Lung (tissue), 12 donors: ENCODE measurements around the gene MTPN. TPM values are rescaled to one million over a fixed set of nuclear protein-coding genes. Genes with fewer than 3 reads are reported as not detected.

Experiments used
- ATAC-seq: fragments of 200-7000 bp; cut with Tn5 transposase; one replicate; pipeline ENCODE4 v1.9.1; 2020; ENCODE audit warnings: moderate number of reproducible peaks; ENCODE audit not compliant: insufficient read depth, low FRiP score
- DNase-seq, 3 donors: peaks; one replicate each; pipeline ENCODE4 v3.0.0-alpha.2; 2013 to 2017
- H3K27ac ChIP-seq, 2 donors: one replicate each; pipeline ENCODE4 v1.5.1; 2013; ENCODE audit warnings: mild to moderate bottlenecking in 2 of 2, moderate library complexity in 2 of 2, control low read depth in 1 of 2, inconsistent platforms in 1 of 2, low read depth in 1 of 2, low read length in 1 of 2
- H3K27me3 ChIP-seq, 3 donors: one replicate each; pipeline ENCODE4 v1.5.1; 2013; ENCODE audit warnings: low read length in 2 of 3; ENCODE audit not compliant: control insufficient read depth in 3 of 3, insufficient read depth in 3 of 3
- H3K36me3 ChIP-seq, 4 donors: one replicate each; pipeline ENCODE4 v1.5.1; 2013; ENCODE audit warnings: low read length in 4 of 4, mild to moderate bottlenecking in 1 of 4, moderate library complexity in 1 of 4; ENCODE audit not compliant: control insufficient read depth in 4 of 4, insufficient read depth in 4 of 4
- H3K4me1 ChIP-seq, 5 donors: one replicate each; pipeline ENCODE4 v1.5.1; 2013; ENCODE audit warnings: low read length in 5 of 5, mild to moderate bottlenecking in 2 of 5, moderate library complexity in 1 of 5; ENCODE audit not compliant: control insufficient read depth in 5 of 5, insufficient read depth in 5 of 5
- H3K4me3 ChIP-seq: one replicate; pipeline ENCODE4 v1.5.1; 2013; ENCODE audit warnings: mild to moderate bottlenecking, control low read depth, moderate library complexity
- H3K9ac ChIP-seq, 2 donors: one replicate each; pipeline ENCODE4 v1.5.1; 2013; ENCODE audit warnings: low read length in 2 of 2, control low read depth in 1 of 2; ENCODE audit not compliant: insufficient read depth in 1 of 2
- H3K9me3 ChIP-seq, 4 donors: one replicate each; pipeline ENCODE4 v1.5.1; 2013; ENCODE audit warnings: low read length in 3 of 4, mild to moderate bottlenecking in 1 of 4, moderate library complexity in 1 of 4; ENCODE audit not compliant: control insufficient read depth in 4 of 4, insufficient read depth in 3 of 4
- CTCF ChIP-seq: IDR thresholded peaks from 2 replicates; pipeline ENCODE4 v1.5.1; 2012; ENCODE audit warnings: mild to moderate bottlenecking; ENCODE audit errors: control extremely low read depth, extremely low read depth
- WGBS, 2 donors: extraction: QIAGEN DNeasy Blood & Tissue Kit; methylation state at CpG; one replicate each; pipeline ENCODE4 v1.1.7; 2013; 5-methylcytosine and 5-hydroxymethylcytosine counted together
- polyA plus RNA-seq, 2 donors: library from polyadenylated mRNA; stranded (reverse); fragments of 200-250 nt; gene quantifications; one replicate each; pipeline ENCODE4 v1.2.1, GENCODE V29; 2013
- total RNA-seq, 2 donors: library from RNA; depleted of rRNA in 1 of 2; stranded (reverse); fragments of >200 nt in 1 of 2; gene quantifications; one replicate each; pipeline ENCODE4 v1.2.1, GENCODE V29; 2014 to 2021
- donor health status: control.
- donor health status: control.
- donor health status: Bipolar disorder and iron deficiency.
- donor health status: healthy.
- donor health status: DM: yes; HTN: yes; CAD: no.

The MTPN gene
- total and polyA plus RNA-seq, 4 donors, result 32.9 to 116 (median 105) TPM

- Histone ChIP-seq H3K27me3 (no peaks in the 10 kb centered on the region), H3K9ac (no peak overlapping the region), H3K27ac (no peak overlapping the region), H3K9me3 (no peaks in the 10 kb centered on the region), H3K4me1 (peaks cover 0 to 13% (median 0%) of the 10 kb centered on the region in 5 donors), H3K4me3 (no peak overlapping the region), H3K36me3 (no peaks in the 10 kb centered on the region)
- no peak for ATAC-seq
- DNase-seq, result no peak
- TF ChIP-seq CTCF, result no peak
- WGBS, 2 donors, result 79 to 89% methylated on average over 2 of the region's 2 CpGs
These were observed 66.6 kb downstream of the MTPN start for GRCh38 chr7:135910393-135911036.

- H3K27me3 ChIP-seq, result no peaks in the 10 kb centered on the region
- no peaks in the 10 kb centered on the region for H3K36me3 ChIP-seq
- H3K9ac ChIP-seq, result no peak overlapping the region
- DNase-seq (no peak), ATAC-seq (no peak)
- no peaks in the 10 kb centered on the region for H3K9me3 ChIP-seq
- TF ChIP-seq CTCF, result no peak
- peaks cover 0 to 7% (median 0%) of the 10 kb centered on the region in 5 donors for H3K4me1 ChIP-seq
- no peak overlapping the region for H3K27ac ChIP-seq
- 91 to 94% methylated on average over 4 of the region's 4 CpGs for WGBS, 2 donors
- no peak overlapping the region for H3K4me3 ChIP-seq
These were observed 71.3 kb downstream of the MTPN start for GRCh38 chr7:135905858-135906257.

- peaks cover 0 to 4% (median 0%) of the 10 kb centered on the region in 5 donors for H3K4me1 ChIP-seq
- TF ChIP-seq CTCF, result no peak
- H3K4me3 ChIP-seq, result no peak overlapping the region
- WGBS, 2 donors, result 59 to 80% methylated on average over 4 of the region's 4 CpGs
- no peak overlapping the region for H3K9ac ChIP-seq
- no peak overlapping the region for H3K27ac ChIP-seq
- H3K27me3 ChIP-seq, result no peaks in the 10 kb centered on the region
- no peaks in the 10 kb centered on the region for H3K36me3 ChIP-seq
- no peak for DNase-seq
- ATAC-seq, result no peak
- no peaks in the 10 kb centered on the region for H3K9me3 ChIP-seq
These were observed 71.8 kb downstream of the MTPN start for GRCh38 chr7:135905355-135905754.

- WGBS, 2 donors, result 61 to 71% methylated on average over 3 of the region's 3 CpGs
- H3K27me3 ChIP-seq, result no peaks in the 10 kb centered on the region
These were observed 72.9 kb downstream of the MTPN start for GRCh38 chr7:135904282-135904681.

More at GRCh38 chr7:135904282-135904681, 72.9 kb downstream of the MTPN start:
- H3K36me3 ChIP-seq, result no peaks in the 10 kb centered on the region
- H3K9ac ChIP-seq, result no peak overlapping the region
- H3K4me1 ChIP-seq, result peaks cover 0 to 9% (median 0%) of the 10 kb centered on the region in 5 donors
- H3K9me3 ChIP-seq, result no peaks in the 10 kb centered on the region
- ATAC-seq (no peak), DNase-seq (no peak)
- no peak overlapping the region for H3K4me3 ChIP-seq
- no peak overlapping the region for H3K27ac ChIP-seq
- no peak for TF ChIP-seq CTCF
